ENCODE results near the gene DMAC1. TPM values are rescaled to one million over a fixed set of nuclear protein-coding genes. Genes with fewer than 3 reads are reported as not detected.

The DMAC1 gene
- total RNA-seq, 1 experiment from 2014 or later, result 11.3 TPM

DNA sequence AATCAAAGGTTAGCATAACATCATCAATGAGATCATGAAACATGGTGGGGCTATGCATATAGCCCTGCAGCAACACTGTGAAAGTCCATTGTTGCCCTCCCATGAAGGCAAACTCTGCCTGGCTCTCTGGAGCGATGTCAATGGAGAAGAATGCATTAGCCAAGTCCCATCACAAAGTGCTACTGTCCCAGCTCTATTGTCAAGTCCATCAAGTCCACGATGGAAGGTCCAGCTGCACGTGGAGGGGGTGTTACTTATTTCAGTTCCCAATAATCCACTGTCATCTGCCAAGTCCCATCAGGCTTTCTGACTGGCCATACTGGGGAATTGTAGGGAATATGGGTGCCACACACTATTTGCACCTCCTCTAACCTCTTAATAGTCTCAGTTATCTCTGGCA is 10.8 kb downstream of the DMAC1 start:
- DNase-seq (ENCODE audit: low read depth), result no peak
- in situ Hi-C loops (cut with HindIII; ENCODE audit: low pct_unique_long_range_greater_than_20kb, low sequenced_read_pairs), result no loop called here

DNA sequence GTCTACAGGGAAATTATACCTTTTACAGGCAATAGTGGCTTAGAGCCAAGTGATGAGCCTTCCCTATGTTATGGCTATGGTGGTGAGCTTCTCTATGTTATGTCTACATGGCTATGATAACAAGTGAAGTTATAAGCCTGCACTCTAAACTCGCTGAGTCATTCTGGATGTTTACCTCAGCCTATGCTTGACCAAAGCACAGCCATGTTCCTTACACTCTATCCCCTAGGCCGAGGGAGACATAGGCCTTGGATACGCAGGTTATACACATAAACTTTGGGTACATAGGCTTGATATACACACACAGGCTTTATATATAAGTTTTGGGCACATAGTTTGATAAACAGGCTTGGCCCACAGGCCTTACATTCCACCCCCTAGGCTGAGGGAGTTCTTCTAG is 13.8 kb downstream of the DMAC1 start:
- DNase-seq (ENCODE audit: low read depth), result no peak
- in situ Hi-C loops (cut with HindIII; ENCODE audit: low pct_unique_long_range_greater_than_20kb, low sequenced_read_pairs), result no loop called here

DNA sequence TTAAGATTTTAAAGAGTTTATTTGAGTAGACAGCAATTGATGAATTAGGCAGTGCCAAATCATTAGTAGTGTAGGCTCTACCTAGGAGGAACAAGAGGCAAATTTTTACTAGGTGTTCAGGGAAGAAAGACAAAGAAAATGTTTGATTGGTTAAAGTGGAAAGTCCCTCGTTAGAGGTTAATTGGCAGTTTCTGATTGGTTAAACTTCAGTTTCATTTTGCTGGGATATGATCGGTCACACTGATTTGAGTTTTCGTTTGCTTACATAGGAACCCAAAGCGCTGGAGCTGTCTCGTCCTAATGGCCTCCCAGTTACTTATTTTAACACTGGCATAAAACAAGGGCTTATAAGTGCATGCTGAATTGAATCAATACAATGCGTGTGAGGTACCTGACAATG is 15.1 kb downstream of the DMAC1 start:
- in situ Hi-C loops (cut with HindIII; ENCODE audit: low pct_unique_long_range_greater_than_20kb, low sequenced_read_pairs), result no loop called here
- no peak for DNase-seq (ENCODE audit: low read depth)

DNA sequence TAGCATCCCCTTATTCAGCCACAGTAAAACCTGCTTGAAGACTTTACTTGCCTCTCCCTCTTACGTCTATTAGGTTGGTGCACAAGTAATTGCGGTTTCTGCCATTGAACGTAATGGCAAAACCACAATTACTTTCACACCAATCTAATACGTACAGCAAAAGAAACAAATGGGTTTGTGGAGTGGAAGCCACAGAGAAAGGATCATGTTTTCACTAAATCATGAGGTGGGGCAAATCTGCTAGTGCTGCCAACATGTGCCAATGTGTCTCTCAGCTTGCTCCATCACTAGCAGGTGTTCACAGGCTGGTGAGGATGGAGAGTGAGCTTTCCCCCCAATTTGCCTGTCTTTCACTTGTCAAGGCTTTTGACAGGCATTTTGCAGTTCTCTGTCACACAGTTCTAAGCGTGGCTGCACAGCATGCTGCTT is 15.9 kb downstream of the DMAC1 start:
- no peak for DNase-seq (ENCODE audit: low read depth)
- in situ Hi-C loops (cut with HindIII; ENCODE audit: low pct_unique_long_range_greater_than_20kb, low sequenced_read_pairs), result no loop called here

DNA sequence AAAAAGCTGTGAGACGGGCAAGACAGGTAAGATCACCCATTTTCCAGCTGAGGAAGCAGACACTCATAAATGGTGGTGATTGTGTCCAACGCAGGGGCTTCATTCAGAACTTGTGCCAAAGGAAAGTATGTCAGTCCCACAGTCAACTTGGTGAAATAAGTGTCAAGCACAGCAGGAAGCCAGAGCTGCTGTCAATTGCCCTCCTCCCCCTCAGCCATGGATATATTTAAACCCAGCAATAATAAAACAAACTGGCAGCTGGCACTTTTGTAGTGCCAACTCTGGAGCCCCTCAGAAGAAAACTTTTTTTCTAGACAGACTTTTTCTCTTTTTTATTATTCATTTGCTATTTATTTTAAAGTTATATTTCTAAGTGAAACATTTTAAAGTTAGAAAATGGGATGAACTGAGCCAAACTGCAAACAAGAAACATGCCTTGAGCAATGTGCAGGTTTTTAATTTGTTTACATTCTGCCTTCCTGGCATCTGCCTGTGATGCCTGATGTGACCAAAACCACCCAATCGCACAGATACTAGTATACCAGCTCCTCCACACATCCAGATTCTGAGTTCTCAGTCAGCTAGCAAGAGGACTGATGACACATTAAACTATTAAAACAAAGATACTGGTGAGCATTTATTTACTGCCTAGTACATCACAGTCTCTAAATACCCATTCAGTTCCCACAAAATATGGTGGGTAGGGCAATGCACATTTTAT is 17.0 kb downstream of the DMAC1 start:
- in situ Hi-C loops (cut with HindIII; ENCODE audit: low pct_unique_long_range_greater_than_20kb, low sequenced_read_pairs), result no loop called here

DNA sequence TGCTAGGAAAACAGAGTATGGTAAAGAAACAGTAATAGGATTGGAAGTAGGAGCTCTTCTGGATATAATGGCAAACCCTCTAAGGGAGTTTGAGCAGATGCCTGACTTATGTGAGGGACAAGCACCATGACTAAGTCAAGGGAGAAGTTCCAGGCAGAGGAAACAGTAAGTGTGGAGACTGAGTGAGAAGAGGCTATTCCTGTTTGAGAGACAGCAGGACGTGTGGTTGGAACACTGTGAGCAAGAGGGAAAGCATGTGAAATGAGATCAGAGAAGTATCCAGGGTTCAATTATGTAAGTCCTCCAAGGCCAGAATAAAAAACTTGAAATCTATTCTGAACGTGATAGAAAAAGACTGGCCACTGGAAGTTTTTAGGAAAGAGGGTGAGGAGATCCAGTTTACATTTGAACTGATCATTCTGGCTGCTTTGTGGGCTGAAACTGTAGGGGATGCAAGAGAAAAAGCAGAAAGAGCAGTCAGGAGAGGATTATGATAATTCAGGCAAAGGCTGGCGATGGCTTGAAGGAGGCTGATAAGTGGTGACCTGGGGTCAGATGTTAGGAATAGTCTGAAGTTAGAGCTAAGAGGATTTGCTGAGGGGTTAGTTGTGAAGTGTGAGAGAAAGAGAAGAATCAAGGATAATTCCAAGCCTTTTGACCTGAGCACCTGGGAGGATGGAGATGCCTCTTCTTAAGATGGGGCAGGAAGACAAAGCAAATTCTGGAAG is 19.2 kb downstream of the DMAC1 start:
- in situ Hi-C loops (cut with HindIII; ENCODE audit: low pct_unique_long_range_greater_than_20kb, low sequenced_read_pairs), result no loop called here
- no peak for DNase-seq (ENCODE audit: low read depth)

More for the DNA sequence above, 17.0 kb downstream of the DMAC1 start:
- DNase-seq (ENCODE audit: low read depth), result no peak

DNA sequence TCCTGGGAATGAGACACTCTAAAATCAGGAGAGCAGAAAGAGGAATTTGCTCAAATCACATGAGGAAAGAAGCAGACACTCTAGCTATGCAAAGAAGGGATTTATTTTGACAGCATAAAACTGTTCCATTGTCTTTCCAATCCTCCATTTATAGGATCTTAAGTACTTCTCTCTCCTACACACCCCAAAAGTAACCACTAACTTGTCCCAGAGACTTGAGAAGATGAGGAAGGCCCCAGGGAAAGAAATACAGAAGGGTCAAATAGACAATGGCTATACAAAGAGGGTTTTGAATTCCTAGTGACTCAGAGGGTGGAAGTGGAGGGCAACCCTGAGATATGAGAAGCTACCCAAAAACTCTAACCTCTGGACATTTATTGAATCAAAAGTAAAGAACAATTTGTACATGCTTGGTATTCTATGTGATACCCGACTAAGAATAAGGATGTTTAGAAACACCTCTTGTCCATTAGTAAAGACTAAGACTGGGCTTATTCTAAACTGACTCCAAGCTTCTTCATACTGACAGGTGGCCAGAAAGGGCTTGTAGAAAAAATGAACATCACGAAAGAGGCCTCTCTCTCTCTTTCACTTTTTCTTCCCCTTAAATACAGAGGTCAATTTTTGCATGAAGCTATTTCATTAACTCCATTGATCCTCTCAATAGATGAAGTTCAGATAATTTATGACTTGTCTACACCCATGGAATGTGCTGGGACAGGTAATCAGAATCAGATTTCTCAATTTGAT is 20.6 kb downstream of the DMAC1 start:
- no peak for DNase-seq (ENCODE audit: low read depth)

DNA sequence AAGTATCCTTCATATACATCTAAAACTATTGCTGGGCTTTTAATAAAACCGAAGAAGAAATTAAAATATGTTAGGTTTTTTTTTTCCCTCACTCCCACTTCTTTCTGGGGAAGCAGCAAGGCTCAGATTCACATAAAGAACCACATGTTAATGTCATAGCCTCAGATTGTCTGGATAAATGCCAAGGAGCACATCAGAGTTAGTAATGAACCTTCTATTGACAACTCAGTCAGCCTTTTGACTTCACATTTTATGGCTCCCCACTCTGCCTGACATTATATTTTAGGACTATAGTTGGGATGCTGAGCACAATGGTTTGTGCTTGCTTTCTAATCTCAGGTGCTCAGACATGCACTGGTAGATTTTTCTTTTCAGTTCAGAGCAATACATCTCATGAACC is 21.8 kb downstream of the DMAC1 start:
- in situ Hi-C loops (cut with HindIII; ENCODE audit: low pct_unique_long_range_greater_than_20kb, low sequenced_read_pairs), result no loop called here
- no peak for DNase-seq (ENCODE audit: low read depth)

More for the DNA sequence above, 20.6 kb downstream of the DMAC1 start:
- in situ Hi-C loops (cut with HindIII; ENCODE audit: low pct_unique_long_range_greater_than_20kb, low sequenced_read_pairs), result no loop called here

DNA sequence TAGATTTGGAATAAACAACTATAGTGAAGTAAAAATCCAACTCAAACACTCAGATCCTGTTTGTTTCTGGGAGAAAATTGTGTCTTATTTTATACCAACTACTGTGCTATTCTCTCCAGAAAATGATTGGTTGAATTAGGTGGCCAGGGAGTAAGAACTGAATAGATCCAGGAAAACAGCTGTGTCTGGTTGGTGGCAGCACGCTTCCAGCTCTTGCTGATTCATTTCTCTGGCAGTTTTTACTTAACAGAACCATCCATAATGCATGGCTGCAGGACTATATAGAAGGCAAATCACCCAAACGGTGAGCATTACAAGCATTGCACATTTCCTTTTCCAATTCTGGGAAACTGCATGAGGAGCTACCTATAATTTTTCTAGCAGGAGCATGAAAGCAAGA is 29.5 kb downstream of the DMAC1 start:
- no peak for DNase-seq (ENCODE audit: low read depth)
- in situ Hi-C loops (cut with HindIII; ENCODE audit: low pct_unique_long_range_greater_than_20kb, low sequenced_read_pairs), result no loop called here

DNA sequence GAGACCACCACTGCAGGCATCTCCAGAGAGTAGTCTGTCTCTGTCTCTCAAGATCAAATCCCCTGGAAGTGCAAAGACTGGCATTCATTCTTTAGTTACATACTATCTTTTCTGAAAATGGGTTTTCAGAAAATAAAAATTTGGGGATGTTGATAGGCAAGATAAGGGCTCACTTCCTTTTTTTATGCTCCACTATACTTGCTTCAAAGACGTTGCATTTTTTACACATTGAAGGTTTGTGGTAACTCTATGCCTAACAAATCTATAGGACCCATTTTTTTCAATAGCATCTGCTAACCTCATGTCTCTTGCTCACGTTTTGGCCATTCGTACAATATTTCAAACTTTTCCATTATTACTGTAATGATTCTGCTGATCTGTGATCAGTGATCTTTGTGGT is 37.0 kb downstream of the DMAC1 start:
- DNase-seq (ENCODE audit: low read depth), result no peak
- in situ Hi-C loops (cut with HindIII; ENCODE audit: low pct_unique_long_range_greater_than_20kb, low sequenced_read_pairs), result no loop called here

DNA sequence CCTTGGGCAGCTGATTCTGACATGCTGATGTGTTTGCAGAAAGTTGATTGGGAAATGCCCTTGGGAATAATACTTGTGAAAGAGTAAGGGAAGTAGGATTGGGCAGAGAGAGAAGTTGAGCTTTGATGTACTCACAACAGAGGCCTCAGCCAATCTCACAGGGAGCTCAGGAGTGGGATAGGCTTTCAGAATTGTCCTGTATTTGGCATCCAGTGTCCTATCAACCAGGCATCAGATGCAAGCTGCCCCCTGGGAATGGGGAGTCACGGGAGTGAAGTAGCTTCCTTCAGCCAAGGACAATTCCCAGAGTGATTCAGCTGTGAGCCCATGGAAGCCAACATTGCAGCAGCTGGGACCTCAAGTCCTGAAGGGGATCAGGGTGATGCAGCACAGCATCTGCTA is 39.6 kb downstream of the DMAC1 start:
- no peak for DNase-seq (ENCODE audit: low read depth)
- in situ Hi-C loops (cut with HindIII; ENCODE audit: low pct_unique_long_range_greater_than_20kb, low sequenced_read_pairs), result no loop called here

DNA sequence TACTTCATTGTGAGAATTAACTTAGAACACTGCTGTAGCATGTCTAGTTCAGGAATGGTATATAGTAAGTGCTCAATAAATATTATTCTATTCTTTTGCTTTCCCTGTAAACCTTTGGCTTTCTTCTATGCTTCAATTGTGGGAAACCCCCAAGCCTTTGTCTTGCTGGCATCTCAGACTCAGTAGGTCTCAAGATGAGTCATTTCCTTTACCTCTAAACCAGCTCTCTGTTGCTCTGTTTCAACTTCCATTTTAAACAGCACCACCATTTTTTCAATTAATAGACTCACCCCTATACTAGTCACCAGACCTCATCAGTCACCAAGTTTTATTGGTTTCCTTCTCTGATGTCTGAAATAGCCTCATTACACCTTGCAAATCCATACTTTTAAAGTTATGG is 43.5 kb downstream of the DMAC1 start:
- no peak for DNase-seq (ENCODE audit: low read depth)
- in situ Hi-C loops (cut with HindIII; ENCODE audit: low pct_unique_long_range_greater_than_20kb, low sequenced_read_pairs), result no loop called here

DNA sequence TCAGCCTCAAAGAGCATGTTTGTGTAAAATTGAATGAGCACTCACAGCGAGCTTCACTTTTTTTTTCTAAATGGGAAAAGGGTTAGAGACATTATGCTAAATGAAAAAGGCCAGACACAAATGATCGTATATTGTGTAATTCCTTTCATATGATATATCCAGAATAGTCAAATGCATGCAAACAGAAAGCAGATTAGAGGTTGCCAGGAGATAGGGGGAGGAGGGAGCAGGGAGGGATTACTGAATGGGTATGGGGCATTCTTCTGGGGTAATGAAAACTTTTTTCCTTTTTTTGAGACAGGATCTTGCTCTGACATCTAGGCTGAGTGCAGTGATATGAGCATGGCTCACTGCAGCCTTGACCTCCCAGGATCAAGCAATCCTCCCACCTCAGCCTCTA is 47.1 kb downstream of the DMAC1 start:
- no peak for DNase-seq (ENCODE audit: low read depth)
- in situ Hi-C loops (cut with HindIII; ENCODE audit: low pct_unique_long_range_greater_than_20kb, low sequenced_read_pairs), result no loop called here

All from Caki2 (cell line).